DMS 273 treated with DMSO at 0.1 percent for 48 hours (cell line): ENCODE measurements around the gene APOBEC3H.

Experiments
- DNase-seq: peaks from one replicate; lab custom pipeline; 2025; lab: John Stamatoyannopoulos, UW

The APOBEC3H gene

DNA sequence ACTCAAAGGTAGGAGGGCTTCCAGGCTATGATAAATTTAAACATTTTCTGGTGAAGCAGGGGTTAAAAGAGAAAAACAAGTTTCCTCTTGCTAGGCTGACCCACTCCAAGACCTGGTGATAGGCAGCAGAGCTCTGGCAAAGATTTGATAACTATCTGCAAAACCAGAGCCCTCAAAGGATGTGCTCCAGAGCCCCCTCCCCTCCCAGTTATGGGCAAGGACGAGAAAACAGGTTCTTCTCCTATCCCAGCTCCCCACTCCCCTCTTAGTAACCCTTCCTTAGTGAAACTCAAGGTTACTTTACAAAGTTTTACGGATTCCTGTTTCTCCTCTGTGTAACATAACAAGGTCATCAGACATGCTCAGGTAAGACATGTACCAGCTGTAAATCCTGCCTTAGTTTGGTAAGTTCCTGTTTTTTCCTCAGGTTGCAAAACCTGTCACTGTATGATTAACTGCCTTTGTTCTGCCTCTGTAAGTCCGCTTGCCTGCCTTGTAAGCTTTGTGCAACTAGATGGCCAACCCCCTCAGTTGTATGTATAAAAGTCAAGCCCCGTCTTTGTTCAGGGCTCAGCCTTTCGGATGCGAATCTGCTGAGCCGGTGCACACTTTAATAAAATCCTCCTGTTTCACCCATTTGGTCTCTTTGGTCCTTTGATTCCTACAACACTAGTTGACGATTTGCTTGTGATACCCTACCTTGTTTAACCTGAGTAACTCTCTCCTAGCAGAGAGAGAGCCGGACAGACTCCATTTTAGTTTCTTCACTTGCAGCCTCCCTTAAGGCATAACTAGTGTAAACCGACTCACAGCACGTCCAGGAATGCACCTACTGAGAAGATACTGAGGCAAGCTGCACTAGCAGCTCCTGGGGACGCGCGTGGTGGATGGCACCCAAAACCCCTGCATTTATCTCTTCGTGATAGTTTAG lies 13.9 kb downstream of the APOBEC3H start:
- DNase-seq: no peak

DNA sequence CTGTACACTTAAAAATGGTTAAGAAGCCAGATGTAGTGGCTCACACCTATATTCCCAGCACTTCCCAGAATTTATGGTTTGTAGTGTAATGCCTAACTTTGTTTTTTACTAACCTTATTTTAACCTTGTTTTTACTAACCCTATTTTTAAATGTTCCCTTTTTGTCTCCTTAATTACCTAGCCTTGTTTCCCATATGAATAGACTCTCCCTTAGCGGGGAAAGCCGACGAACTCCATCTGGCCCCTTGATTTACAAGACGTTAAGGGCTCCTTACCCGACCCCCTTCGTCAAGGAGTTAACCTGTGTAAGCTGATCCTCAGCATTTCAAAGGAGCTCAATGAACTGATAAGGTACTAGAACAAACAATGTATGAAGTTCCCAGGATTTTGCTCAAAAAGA lies 17.1 kb downstream of the APOBEC3H start:
- DNase-seq: no peak

- no peak for DNase-seq
These were observed 18.5 kb downstream of the APOBEC3H start for GRCh38 chr22:39115570-39115969.

DNA sequence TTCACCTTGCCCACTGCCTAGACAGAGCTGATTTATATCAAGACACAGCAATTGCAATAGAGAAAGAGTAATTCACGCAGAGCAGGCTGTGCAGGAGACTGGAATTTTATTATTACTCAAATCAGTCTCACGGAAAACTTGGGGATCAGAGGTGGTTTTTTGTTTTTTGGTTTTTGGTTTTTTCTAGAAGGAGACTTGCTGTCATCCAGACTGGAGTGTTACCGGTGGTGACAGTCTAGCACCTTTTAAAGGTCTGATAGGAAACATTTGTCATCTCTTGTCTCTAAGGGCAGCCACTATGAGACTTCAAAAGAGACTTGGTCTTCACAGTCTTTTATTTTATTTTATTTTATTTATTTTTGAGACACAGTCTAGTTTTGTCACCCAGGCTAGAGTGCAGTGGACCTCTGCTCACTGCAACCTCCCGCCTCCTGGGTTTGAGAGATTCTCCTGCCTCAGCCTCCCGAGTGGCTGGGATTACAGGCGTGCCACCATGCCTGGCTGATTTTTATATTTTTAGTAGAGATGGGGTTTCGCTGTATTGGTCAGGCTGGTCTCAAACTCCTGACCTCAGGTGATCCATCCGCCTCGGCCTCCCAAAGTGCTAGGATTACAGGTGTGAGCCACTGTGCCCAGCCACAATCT lies 19.1 kb downstream of the APOBEC3H start:
- DNase-seq: no peak

DNA sequence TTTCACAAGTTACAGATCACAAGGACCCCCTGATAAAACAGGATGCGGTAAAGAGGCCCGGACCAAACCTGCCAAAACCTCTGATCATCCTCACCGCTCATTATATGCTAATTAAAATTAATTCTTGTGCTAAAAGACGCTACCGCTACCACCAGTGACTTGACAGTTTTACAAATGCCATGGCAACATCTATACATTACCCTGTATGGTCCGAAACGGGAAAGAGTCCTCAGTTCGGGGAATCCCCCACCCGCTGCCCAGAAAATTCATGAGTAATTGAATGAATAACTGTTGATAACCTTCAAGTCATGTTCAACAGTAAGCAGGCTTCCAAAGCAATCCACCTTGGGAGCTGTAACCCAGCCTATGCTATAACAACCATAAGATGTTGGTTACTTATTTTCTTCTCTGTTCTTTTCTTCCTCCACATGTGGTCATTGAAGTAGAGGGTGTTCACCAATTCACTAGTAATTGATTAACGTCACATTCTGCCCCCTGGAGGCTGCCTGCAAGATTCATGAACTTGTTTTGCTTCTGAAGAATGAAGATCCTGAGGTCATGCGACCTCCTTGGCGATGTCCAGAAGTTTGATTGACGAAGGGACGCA lies 20.6 kb downstream of the APOBEC3H start:
- DNase-seq: no peak

DNA sequence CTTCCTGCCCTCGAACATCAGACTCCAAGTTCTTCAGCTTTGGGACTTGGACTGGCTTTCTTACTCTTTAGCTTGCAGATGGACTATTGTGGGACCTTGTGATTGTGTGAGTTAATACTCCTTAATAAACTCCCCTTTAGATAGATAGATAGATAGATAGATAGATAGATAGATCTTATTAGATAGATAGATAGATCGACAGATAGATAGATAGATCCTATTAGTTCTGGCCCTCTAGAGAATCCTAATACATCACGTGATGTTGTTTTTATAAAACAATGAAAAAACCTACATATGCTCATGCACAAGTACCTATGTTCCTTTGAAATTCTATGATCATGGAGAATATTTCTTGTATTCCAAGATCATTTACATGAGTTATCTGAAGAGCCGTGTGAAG lies 23.9 kb downstream of the APOBEC3H start:
- DNase-seq: no peak

- no peak for DNase-seq
These were observed 25.9 kb downstream of the APOBEC3H start for GRCh38 chr22:39122772-39123470.

GRCh38 chr22:39123751-39124581 lies 26.9 kb downstream of the APOBEC3H start:
- DNase-seq: no peak

DNA sequence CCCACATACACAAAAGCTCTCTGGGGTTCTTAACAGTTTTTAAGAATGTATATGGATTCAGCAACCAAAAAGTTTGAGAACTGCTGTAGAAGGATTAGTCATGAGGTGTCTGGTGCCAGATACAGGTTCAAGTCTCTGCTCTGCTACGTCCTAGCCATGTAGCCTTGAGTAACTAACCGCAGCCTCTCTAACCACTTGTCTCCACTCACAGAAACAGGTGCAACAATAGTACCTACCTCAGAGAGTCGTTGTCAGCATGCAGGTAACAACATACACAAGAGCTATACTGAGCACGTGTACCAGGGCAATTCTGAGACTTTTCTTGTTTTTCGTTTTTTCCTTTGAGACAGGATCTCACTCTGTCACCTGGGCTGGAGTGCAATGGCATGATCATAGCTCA lies 28.6 kb downstream of the APOBEC3H start:
- no peak for DNase-seq

- no peak for DNase-seq
These were observed 31.5 kb downstream of the APOBEC3H start for GRCh38 chr22:39128508-39128907.

DNA sequence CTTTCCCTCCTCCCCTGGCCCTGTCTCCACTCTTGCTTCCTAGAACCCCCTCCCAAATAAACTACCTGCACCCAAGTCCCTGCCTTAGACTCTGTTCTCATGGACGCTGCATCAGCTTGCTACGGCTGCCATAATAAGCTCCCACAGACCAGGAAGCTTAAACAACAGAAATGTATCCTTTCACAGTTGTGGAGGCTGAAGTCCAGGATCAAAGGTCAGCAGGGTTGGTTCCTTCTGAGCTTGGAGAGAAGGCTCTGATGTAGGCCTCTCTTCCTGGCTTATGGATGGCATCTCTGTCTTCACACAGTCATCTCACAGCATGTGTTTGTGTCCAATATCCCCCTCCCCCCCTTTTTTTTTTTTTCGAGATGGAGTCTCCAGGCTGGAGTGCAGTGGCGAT lies 32.0 kb downstream of the APOBEC3H start:
- DNase-seq: no peak

GRCh38 chr22:39129746-39130145 lies 32.7 kb downstream of the APOBEC3H start:
- no peak for DNase-seq

- no peak for DNase-seq
These were observed 33.2 kb downstream of the APOBEC3H start for GRCh38 chr22:39130152-39130704.

GRCh38 chr22:39130892-39131855 lies 34.1 kb downstream of the APOBEC3H start:
- DNase-seq: no peak

DNA sequence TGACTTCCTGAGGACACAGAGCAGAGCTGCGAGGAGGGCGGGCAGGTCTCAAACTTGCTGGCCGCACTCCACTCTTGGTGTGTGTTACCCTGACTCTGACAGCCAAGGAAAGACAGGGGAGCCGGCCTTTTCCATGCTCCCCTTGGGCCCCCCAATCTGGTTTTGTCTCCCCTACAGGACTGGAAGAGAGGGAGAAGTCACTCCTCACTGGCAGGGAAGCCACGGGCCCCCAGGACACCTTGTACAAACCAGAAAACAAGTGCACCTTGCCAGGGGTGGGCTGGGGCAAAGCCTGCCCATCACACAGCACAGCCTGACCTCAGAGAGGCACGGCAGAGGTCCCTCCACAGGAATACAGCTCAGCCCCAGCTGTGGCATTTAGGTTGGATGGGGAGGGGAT lies 35.2 kb downstream of the APOBEC3H start:
- no peak for DNase-seq

GRCh38 chr22:39132871-39133524 lies 36.0 kb downstream of the APOBEC3H start:
- no peak for DNase-seq

- no peak for DNase-seq
These were observed 36.8 kb downstream of the APOBEC3H start for GRCh38 chr22:39133871-39134270.

DNA sequence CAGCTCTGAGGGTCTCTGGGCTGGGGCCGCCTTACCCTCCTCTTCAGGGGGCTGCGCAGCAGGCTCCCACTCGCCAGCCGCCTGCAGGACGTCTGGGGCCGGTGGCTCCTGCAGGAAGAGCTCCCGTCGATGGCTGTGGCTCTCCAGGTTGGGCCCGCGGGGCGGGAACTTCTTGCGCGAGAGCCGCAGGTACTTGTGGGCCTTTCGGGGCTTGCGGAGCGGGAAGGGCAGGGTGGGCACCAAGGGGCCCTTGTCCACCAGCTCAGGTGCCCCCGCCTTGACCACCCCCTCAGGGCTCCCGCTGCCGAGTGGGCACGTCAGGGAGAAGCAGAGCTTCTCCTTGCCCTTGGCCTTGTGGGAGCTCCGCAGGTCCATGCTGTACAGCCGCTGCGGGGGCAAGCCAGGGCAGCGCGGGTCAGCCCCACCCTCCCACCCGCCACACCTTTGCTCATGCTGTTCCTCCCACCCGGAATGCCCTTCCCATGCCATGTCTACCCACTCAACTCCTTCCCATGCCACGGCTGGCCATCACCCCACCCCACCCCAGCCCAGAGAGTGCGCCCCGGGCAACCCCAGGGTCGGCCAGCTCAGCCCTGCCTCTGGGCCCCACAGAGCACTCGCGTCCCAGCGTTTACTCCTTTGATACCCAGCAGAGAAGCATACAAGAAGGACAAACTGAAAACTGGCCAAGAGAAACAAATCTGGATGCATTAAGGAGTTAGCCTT lies 37.5 kb downstream of the APOBEC3H start:
- no peak for DNase-seq
